ENCODE data around the gene LYPLAL1. TPM values are rescaled to one million over a fixed set of nuclear protein-coding genes. Genes with fewer than 3 reads are reported as not detected.

Gene LYPLAL1
- 168 and 179 TPM in 2 replicates for polyA plus RNA-seq

GRCh38 chr1:219173758-219174459, at the start of gene LYPLAL1:
LYPLAL1 (plus strand) TSS chr1:219173878; CDS start chr1:219173891, 13 bp downstream.

